WTC11 (cell line): ENCODE results near the gene HMGCS1. TPM values are rescaled to one million over a fixed set of nuclear protein-coding genes. Genes with fewer than 3 reads are reported as not detected.
"Not testable (repeated sequence)": the region's sequence is repeated elsewhere in the genome, so short reads cannot be mapped to it uniquely, and the experiment has no call there.

ENCODE experiments used
- ATAC-seq: fragments of 200-7000 bp; cut with Tn5 transposase; 2 replicates; pipeline ENCODE4 v1.10.0; 2021; ENCODE audit warnings: mild to moderate bottlenecking, moderate library complexity
- CTCF ChIA-PET: fragments of 300-600 bp; sonication (Branson Sonifier 250); formaldehyde crosslinking; loops from one replicate; lab custom pipeline; 2021; ENCODE audit warnings: antibody characterized with exemption; lab: Charles Lee
- POLR2A ChIA-PET: fragments of 350-600 bp; sonication (Branson Sonifier 250); formaldehyde crosslinking; loops from one replicate; lab custom pipeline; 2021; ENCODE audit warnings: antibody characterized with exemption; lab: Charles Lee
- DNase-seq: peaks from one replicate; pipeline ENCODE4 v3.0.0; 2021; ENCODE audit warnings: low spot score
- H3K27ac Mint-ChIP-seq: 2 replicates; pipeline ENCODE4 v1.8.0; 2021; ENCODE audit warnings: mixed read lengths
- H3K27me3 Mint-ChIP-seq: 2 replicates; pipeline ENCODE4 v1.8.0; 2021; ENCODE audit warnings: low read depth, mild to moderate bottlenecking, moderate library complexity, mixed read lengths
- H3K36me3 Mint-ChIP-seq: 2 replicates; pipeline ENCODE4 v1.8.0; 2021; ENCODE audit warnings: mixed read lengths
- H3K4me1 Mint-ChIP-seq: 2 replicates; pipeline ENCODE4 v1.8.0; 2022; ENCODE audit warnings: mixed read lengths
- H3K4me3 Mint-ChIP-seq: 2 replicates; pipeline ENCODE4 v1.8.0; 2021; ENCODE audit warnings: mild to moderate bottlenecking, moderate library complexity, mixed read lengths
- H3K9me3 Mint-ChIP-seq: 2 replicates; pipeline ENCODE4 v1.8.0; 2021; ENCODE audit warnings: mixed read lengths
- ATF2 ChIP-seq: sonication (generic); formaldehyde crosslinking; IDR thresholded peaks from 2 replicates; pipeline ENCODE4 v1.8.1; 2022; ENCODE audit warnings: low read depth, missing genetic modification reagents, borderline replicate concordance
- ELF4 ChIP-seq: sonication (generic); formaldehyde crosslinking; IDR thresholded peaks from 2 replicates; pipeline ENCODE4 v1.8.1; 2022; ENCODE audit warnings: low read depth, mild to moderate bottlenecking, moderate library complexity, missing genetic modification reagents
- JAZF1 ChIP-seq: fragments of 250-450 bp; sonication (Bioruptor Pico); IDR thresholded peaks from 2 replicates; pipeline ENCODE4 v1.9.0; 2021; ENCODE audit warnings: moderate library complexity, mild to moderate bottlenecking, inconsistent platforms
- KAT7 ChIP-seq: sonication (generic); formaldehyde crosslinking; IDR thresholded peaks from 2 replicates; pipeline ENCODE4 v1.8.1; 2023; ENCODE audit warnings: missing genetic modification reagents, mild to moderate bottlenecking, borderline replicate concordance
- MXD4 ChIP-seq: fragments of 250-450 bp; sonication (Bioruptor Pico); IDR thresholded peaks from 2 replicates; pipeline ENCODE4 v1.8.0; 2021; ENCODE audit warnings: mild to moderate bottlenecking, moderate library complexity, borderline replicate concordance
- MYBL2 ChIP-seq: sonication (generic); formaldehyde crosslinking; IDR thresholded peaks from 2 replicates; pipeline ENCODE4 v1.8.1; 2023; ENCODE audit warnings: mild to moderate bottlenecking, moderate library complexity, missing genetic modification reagents
- NFE2L1 ChIP-seq: sonication (generic); formaldehyde crosslinking; IDR thresholded peaks from 2 replicates; pipeline ENCODE4 v1.8.1; 2023; ENCODE audit warnings: missing genetic modification reagents
- NR2C2 ChIP-seq: sonication (generic); formaldehyde crosslinking; IDR thresholded peaks from 2 replicates; pipeline ENCODE4 v1.8.0; 2022; ENCODE audit warnings: mild to moderate bottlenecking, missing genetic modification reagents
- PRDM15 ChIP-seq: sonication (generic); formaldehyde crosslinking; IDR thresholded peaks from 2 replicates; pipeline ENCODE4 v1.8.0; 2022; ENCODE audit warnings: missing genetic modification reagents
- SOX15 ChIP-seq: fragments of 250-450 bp; sonication (Bioruptor Pico); IDR thresholded peaks from 2 replicates; pipeline ENCODE4 v1.9.0; 2021; ENCODE audit warnings: mild to moderate bottlenecking
- STAT6 ChIP-seq: sonication (generic); formaldehyde crosslinking; conservative IDR thresholded peaks from 2 replicates; pipeline ENCODE4 v1.8.1; 2023; ENCODE audit warnings: mild to moderate bottlenecking, low read depth, missing genetic modification reagents, moderate library complexity
- TCF7 ChIP-seq: sonication (generic); formaldehyde crosslinking; IDR thresholded peaks from 2 replicates; pipeline ENCODE4 v1.8.0; 2022; ENCODE audit warnings: mild to moderate bottlenecking, low read depth, missing genetic modification reagents, moderate library complexity
- ZNF232 ChIP-seq: sonication (generic); formaldehyde crosslinking; IDR thresholded peaks from 2 replicates; pipeline ENCODE4 v1.8.0; 2022; ENCODE audit warnings: mild to moderate bottlenecking, missing genetic modification reagents
- ZNF317 ChIP-seq: sonication (generic); formaldehyde crosslinking; IDR thresholded peaks from 2 replicates; pipeline ENCODE4 v1.8.1; 2023; ENCODE audit warnings: low read depth, mild to moderate bottlenecking, moderate library complexity, missing genetic modification reagents, borderline replicate concordance
- ZNF396 ChIP-seq: fragments of 250-450 bp; sonication (Bioruptor Pico); IDR thresholded peaks from 2 replicates; pipeline ENCODE4 v1.8.0; 2021; ENCODE audit warnings: mild to moderate bottlenecking, moderate library complexity, borderline replicate concordance
- total RNA-seq: library from RNA; stranded (reverse); gene quantifications from 3 replicates; pipeline ENCODE4 v1.2.3, GENCODE V29; 2021
- TF ChIP-seq, protein P1 (sequence below): fragments of 200-600 bp; IDR thresholded peaks from 2 replicates; pipeline ENCODE4 v1.8.0; 2022; ENCODE audit warnings: antibody characterized with exemption
- TF ChIP-seq, protein P2 (sequence below): sonication (generic); formaldehyde crosslinking; IDR thresholded peaks from 2 replicates; pipeline ENCODE4 v1.8.1; 2023; ENCODE audit warnings: mild to moderate bottlenecking, missing genetic modification reagents, moderate library complexity
- TF ChIP-seq, protein P3 (sequence below): fragments of 250-450 bp; sonication (Bioruptor Pico); IDR thresholded peaks from 2 replicates; pipeline ENCODE4 v1.9.0; 2021; ENCODE audit warnings: mild to moderate bottlenecking
- TF ChIP-seq, protein P4 (sequence below): fragments of 250-450 bp; sonication (Bioruptor Pico); IDR thresholded peaks from 2 replicates; pipeline ENCODE4 v1.9.0; 2021; ENCODE audit warnings: mild to moderate bottlenecking

The HMGCS1 gene
- total RNA-seq, 1 experiment from 2014 or later, result 199 TPM

DNA sequence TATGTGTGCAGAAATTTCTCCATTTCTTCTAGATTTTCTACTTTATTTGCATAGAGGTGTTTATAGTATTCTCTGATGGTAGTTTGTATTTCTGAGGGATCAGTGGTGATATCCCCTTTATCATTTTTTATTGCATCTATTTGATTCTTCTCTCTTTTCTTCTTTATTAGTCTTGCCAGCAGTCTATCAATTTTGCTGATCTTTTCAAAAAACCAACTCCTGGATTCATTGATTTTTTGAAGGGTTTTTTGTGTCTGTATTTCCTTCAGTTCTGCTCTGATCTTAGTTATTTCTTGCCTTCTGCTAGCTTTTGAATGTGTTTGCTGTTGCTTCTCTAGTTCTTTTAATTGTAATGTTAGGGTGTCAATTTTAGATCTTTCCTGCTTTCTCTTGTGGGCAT is 12.4 kb upstream of the HMGCS1 start:
- H3K36me3 Mint-ChIP-seq, CTCF ChIA-PET, DNase-seq, ATAC-seq, H3K27me3 Mint-ChIP-seq, H3K4me3 Mint-ChIP-seq, H3K27ac Mint-ChIP-seq, H3K4me1 Mint-ChIP-seq, POLR2A ChIA-PET: not testable (repeated sequence)
- H3K9me3 Mint-ChIP-seq, result peaks cover 31% of the 10 kb centered on the region

DNA sequence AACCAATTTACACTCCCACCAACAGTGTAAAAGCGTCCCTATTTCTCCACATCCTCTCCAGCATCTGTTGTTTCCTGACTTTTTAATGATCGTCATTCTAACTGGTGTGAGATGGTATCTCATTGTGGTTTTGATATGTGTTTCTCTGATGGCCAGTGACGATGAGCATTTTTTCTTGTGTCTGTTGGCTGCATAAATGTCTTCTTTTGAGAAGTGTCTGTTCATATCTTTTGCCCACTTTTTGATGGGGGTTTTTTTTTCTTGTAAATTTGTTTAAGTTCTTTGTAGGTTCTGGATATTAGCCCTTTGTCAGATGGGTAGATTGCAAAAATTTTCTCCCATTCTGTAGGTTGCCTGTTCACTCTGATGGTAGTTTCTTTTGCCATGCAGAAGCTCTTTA is 10.3 kb upstream of the HMGCS1 start:
- peaks cover 31% of the 10 kb centered on the region for H3K9me3 Mint-ChIP-seq
- ATAC-seq, CTCF ChIA-PET, H3K36me3 Mint-ChIP-seq, H3K27ac Mint-ChIP-seq, DNase-seq, POLR2A ChIA-PET, H3K27me3 Mint-ChIP-seq, H3K4me1 Mint-ChIP-seq, H3K4me3 Mint-ChIP-seq: not testable (repeated sequence)

DNA sequence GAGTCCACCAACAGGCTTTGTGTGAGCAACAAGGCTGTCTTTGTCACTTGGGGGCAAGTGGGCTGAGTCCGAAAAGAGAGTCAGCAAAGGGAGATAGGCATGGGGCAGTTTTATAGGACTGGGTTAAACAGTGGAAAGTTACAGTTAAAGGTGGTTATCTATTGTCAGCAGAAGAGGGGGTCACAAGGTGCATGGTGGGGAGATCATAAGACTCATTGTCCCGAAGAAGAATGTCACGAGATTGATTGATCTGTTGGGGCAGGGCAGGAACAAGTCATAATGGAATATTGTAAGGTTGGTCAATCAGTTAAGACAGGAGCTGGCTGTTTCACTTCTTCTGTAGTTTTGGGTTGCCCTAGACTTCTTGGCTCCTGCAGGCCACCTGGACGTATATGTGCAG is 7.6 kb upstream of the HMGCS1 start:
- Mint-ChIP-seq H3K27ac (no peak overlapping the region), H3K4me3 (no peak overlapping the region), H3K9me3 (peaks cover 17% of the 10 kb centered on the region), H3K36me3 (no peaks in the 10 kb centered on the region), H3K27me3 (peaks cover 2% of the 10 kb centered on the region; the same call in 1 of the 2 replicates), H3K4me1 (no peaks in the 10 kb centered on the region)
- ChIA-PET POLR2A (no interaction called here), CTCF (no interaction called here)
- ATAC-seq (no peak), DNase-seq (no peak)
- TF ChIP-seq ZNF396, result no peak
- TF ChIP-seq, protein P1, sequence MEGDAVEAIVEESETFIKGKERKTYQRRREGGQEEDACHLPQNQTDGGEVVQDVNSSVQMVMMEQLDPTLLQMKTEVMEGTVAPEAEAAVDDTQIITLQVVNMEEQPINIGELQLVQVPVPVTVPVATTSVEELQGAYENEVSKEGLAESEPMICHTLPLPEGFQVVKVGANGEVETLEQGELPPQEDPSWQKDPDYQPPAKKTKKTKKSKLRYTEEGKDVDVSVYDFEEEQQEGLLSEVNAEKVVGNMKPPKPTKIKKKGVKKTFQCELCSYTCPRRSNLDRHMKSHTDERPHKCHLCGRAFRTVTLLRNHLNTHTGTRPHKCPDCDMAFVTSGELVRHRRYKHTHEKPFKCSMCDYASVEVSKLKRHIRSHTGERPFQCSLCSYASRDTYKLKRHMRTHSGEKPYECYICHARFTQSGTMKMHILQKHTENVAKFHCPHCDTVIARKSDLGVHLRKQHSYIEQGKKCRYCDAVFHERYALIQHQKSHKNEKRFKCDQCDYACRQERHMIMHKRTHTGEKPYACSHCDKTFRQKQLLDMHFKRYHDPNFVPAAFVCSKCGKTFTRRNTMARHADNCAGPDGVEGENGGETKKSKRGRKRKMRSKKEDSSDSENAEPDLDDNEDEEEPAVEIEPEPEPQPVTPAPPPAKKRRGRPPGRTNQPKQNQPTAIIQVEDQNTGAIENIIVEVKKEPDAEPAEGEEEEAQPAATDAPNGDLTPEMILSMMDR, result no peak
- TF ChIP-seq ELF4 (CRISPR knock-in tag), result no peak
- TF ChIP-seq STAT6 (CRISPR knock-in tag), result no peak
- TF ChIP-seq, protein P2, sequence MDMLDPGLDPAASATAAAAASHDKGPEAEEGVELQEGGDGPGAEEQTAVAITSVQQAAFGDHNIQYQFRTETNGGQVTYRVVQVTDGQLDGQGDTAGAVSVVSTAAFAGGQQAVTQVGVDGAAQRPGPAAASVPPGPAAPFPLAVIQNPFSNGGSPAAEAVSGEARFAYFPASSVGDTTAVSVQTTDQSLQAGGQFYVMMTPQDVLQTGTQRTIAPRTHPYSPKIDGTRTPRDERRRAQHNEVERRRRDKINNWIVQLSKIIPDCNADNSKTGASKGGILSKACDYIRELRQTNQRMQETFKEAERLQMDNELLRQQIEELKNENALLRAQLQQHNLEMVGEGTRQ (CRISPR knock-in tag), result no peak
- TF ChIP-seq ATF2 (CRISPR knock-in tag), result no peak
- TF ChIP-seq KAT7 (CRISPR knock-in tag), result no peak
- TF ChIP-seq MXD4 (CRISPR knock-in tag), result no peak
- TF ChIP-seq NFE2L1 (CRISPR knock-in tag), result no peak
- no peak for TF ChIP-seq JAZF1
- TF ChIP-seq, protein P3, sequence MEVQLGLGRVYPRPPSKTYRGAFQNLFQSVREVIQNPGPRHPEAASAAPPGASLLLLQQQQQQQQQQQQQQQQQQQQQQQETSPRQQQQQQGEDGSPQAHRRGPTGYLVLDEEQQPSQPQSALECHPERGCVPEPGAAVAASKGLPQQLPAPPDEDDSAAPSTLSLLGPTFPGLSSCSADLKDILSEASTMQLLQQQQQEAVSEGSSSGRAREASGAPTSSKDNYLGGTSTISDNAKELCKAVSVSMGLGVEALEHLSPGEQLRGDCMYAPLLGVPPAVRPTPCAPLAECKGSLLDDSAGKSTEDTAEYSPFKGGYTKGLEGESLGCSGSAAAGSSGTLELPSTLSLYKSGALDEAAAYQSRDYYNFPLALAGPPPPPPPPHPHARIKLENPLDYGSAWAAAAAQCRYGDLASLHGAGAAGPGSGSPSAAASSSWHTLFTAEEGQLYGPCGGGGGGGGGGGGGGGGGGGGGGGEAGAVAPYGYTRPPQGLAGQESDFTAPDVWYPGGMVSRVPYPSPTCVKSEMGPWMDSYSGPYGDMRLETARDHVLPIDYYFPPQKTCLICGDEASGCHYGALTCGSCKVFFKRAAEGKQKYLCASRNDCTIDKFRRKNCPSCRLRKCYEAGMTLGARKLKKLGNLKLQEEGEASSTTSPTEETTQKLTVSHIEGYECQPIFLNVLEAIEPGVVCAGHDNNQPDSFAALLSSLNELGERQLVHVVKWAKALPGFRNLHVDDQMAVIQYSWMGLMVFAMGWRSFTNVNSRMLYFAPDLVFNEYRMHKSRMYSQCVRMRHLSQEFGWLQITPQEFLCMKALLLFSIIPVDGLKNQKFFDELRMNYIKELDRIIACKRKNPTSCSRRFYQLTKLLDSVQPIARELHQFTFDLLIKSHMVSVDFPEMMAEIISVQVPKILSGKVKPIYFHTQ (CRISPR knock-in tag), result no peak
- no peak for TF ChIP-seq TCF7 (CRISPR knock-in tag)
- TF ChIP-seq, protein P4, sequence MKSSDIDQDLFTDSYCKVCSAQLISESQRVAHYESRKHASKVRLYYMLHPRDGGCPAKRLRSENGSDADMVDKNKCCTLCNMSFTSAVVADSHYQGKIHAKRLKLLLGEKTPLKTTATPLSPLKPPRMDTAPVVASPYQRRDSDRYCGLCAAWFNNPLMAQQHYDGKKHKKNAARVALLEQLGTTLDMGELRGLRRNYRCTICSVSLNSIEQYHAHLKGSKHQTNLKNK, result no peak
- no peak for TF ChIP-seq NR2C2 (CRISPR knock-in tag)
- TF ChIP-seq PRDM15 (CRISPR knock-in tag), result no peak
- TF ChIP-seq MYBL2, result no peak
- TF ChIP-seq ZNF317 (CRISPR knock-in tag), result no peak
- TF ChIP-seq SOX15 (CRISPR knock-in tag), result no peak
- no peak for TF ChIP-seq ZNF232 (CRISPR knock-in tag)
